ENCODE measurements around the gene TGOLN2. TPM values are rescaled to one million over a fixed set of nuclear protein-coding genes. Genes with fewer than 3 reads are reported as not detected.

TGOLN2 gene
- total RNA-seq, 1 donor from 2014 or later, result 79.7 TPM

Other genes with a start within 250 kb of the TGOLN2 start
- gene TCF7L1, start 194.6 kb downstream of the TGOLN2 start, total RNA-seq, result 18.9 to 35.0 TPM (median 34.1 TPM) in 3 replicates
- 35.6 to 40.3 TPM (median 36.3 TPM) in 3 replicates for gene RETSAT, start 26.5 kb upstream of the TGOLN2 start, total RNA-seq
- gene ELMOD3, start 26.8 kb upstream of the TGOLN2 start, total RNA-seq, result 14.3 to 20.0 TPM (median 15.2 TPM) in 3 replicates
- gene CAPG, start 82.4 kb upstream of the TGOLN2 start, total RNA-seq, result 40.5 to 77.6 TPM (median 76.5 TPM) in 3 replicates
- gene SH2D6, start 90.7 kb upstream of the TGOLN2 start, total RNA-seq, result 0.47 TPM in 1 of 3 replicates, not detected in the others
- 119 to 155 TPM (median 144 TPM) in 3 replicates for gene MAT2A, start 211.2 kb upstream of the TGOLN2 start, total RNA-seq
- 55.7 to 78.6 TPM (median 58.6 TPM) in 3 replicates for gene GGCX, start 233.5 kb upstream of the TGOLN2 start, total RNA-seq
- 1.6 to 2.4 TPM (median 2.1 TPM) in 3 replicates for gene VAMP8, start 249.6 kb upstream of the TGOLN2 start, total RNA-seq

Data from chondrocyte (in vitro differentiated cells).